HG03066 (cell line): ENCODE results near the gene ZIC1.

Experiments used
- ATAC-seq: cut with Tn5 transposase; IDR thresholded peaks from one replicate; pipeline ENCODE4 v1.9.1; 2021; ENCODE audit warnings: low read depth; ENCODE audit not compliant: unreplicated experiment

The ZIC1 gene

GRCh38 chr3:147393943-147394883 lies 15.0 kb upstream of the ZIC1 start:
- ATAC-seq: no peak

- ATAC-seq: no peak
Observed at GRCh38 chr3:147394884-147395225, 14.3 kb upstream of the ZIC1 start.

GRCh38 chr3:147395899-147396711 lies 13.1 kb upstream of the ZIC1 start:
- no peak for ATAC-seq

- ATAC-seq: no peak
Observed at GRCh38 chr3:147396712-147397046, 12.5 kb upstream of the ZIC1 start.

GRCh38 chr3:147397155-147397874 lies 11.8 kb upstream of the ZIC1 start:
- no peak for ATAC-seq

- no peak for ATAC-seq
Observed at GRCh38 chr3:147397875-147398812, 11.0 kb upstream of the ZIC1 start.

- ATAC-seq: no peak
Observed at GRCh38 chr3:147398813-147399534, 10.2 kb upstream of the ZIC1 start.

- no peak for ATAC-seq
Observed at GRCh38 chr3:147400111-147400510, 9.1 kb upstream of the ZIC1 start.

GRCh38 chr3:147400999-147401398 lies 8.2 kb upstream of the ZIC1 start:
- ATAC-seq: no peak

- ATAC-seq: no peak
Observed at GRCh38 chr3:147401421-147401820, 7.7 kb upstream of the ZIC1 start.

- ATAC-seq: no peak
Observed at GRCh38 chr3:147402159-147402558, 7.0 kb upstream of the ZIC1 start.

GRCh38 chr3:147403511-147403910 lies 5.7 kb upstream of the ZIC1 start:
- no peak for ATAC-seq

GRCh38 chr3:147404000-147404799 lies 5.0 kb upstream of the ZIC1 start:
- no peak for ATAC-seq

- ATAC-seq: no peak
Observed at GRCh38 chr3:147404800-147405230, 4.3 kb upstream of the ZIC1 start.

GRCh38 chr3:147405231-147406027 lies 3.7 kb upstream of the ZIC1 start:
- ATAC-seq: no peak

GRCh38 chr3:147406028-147406931 lies 2.9 kb upstream of the ZIC1 start, which contains the start of gene ZIC4:
TSS of gene ZIC4 (minus strand) at chr3:147406543. CDS start at chr3:147402797, 3,746 bp downstream.
- ATAC-seq: no peak

- no peak for ATAC-seq
Observed at GRCh38 chr3:147407114-147407497, 2.1 kb upstream of the ZIC1 start.
